SK-N-SH treated with all-trans-retinoic acid at 6 μM for 48 hours (cell line): Measurements from ENCODE around the gene GRPEL2.

ENCODE experiments used
- ARNTL ChIP-seq: fragments of 450-650 bp; formaldehyde crosslinking; IDR thresholded peaks from 2 replicates; pipeline ENCODE4 v1.5.0; 2020; ENCODE audit warnings: low read depth, mild to moderate bottlenecking, moderate library complexity, borderline replicate concordance
- GLIS3 ChIP-seq: fragments of 250-450 bp; sonication (Bioruptor Pico); IDR thresholded peaks from 2 replicates; pipeline ENCODE4 v1.5.0; 2020; ENCODE audit warnings: mild to moderate bottlenecking, moderate library complexity
- POU6F1 ChIP-seq: fragments of 250-450 bp; sonication (Bioruptor Pico); IDR thresholded peaks from 2 replicates; pipeline ENCODE4 v1.8.0; 2021; ENCODE audit warnings: low read depth, mild to moderate bottlenecking, moderate library complexity, borderline replicate concordance
- PPARA ChIP-seq: fragments of 250-450 bp; sonication (Bioruptor Pico); IDR thresholded peaks from 2 replicates; pipeline ENCODE4 v1.5.0; 2020; ENCODE audit warnings: mild to moderate bottlenecking, borderline replicate concordance
- RARB ChIP-seq: fragments of 250-450 bp; sonication (Bioruptor Pico); IDR thresholded peaks from 2 replicates; pipeline ENCODE4 v1.8.0; 2021; ENCODE audit warnings: mild to moderate bottlenecking, moderate library complexity
- TOX ChIP-seq: fragments of 250-450 bp; sonication (Bioruptor Pico); IDR thresholded peaks from 2 replicates; pipeline ENCODE4 v1.8.0; 2021; ENCODE audit warnings: mild to moderate bottlenecking, moderate library complexity, borderline replicate concordance
- ZFP30 ChIP-seq: fragments of 450-650 bp; formaldehyde crosslinking; IDR thresholded peaks from 2 replicates; pipeline ENCODE4 v1.5.0; 2022; ENCODE audit warnings: mild to moderate bottlenecking, moderate library complexity
- ZNF70 ChIP-seq: fragments of 450-650 bp; formaldehyde crosslinking; IDR thresholded peaks from 2 replicates; pipeline ENCODE4 v1.5.0; 2020; ENCODE audit warnings: mild to moderate bottlenecking, moderate library complexity
- TF ChIP-seq, protein P1 (sequence below): fragments of 250-450 bp; sonication (Bioruptor Pico); IDR thresholded peaks from 2 replicates; pipeline ENCODE4 v1.5.1; 2020; ENCODE audit warnings: low read depth, mild to moderate bottlenecking, moderate library complexity
- TF ChIP-seq, protein P2 (sequence below): fragments of 250-450 bp; sonication (Bioruptor Pico); IDR thresholded peaks from 2 replicates; pipeline ENCODE4 v1.5.1; 2021; ENCODE audit warnings: mild to moderate bottlenecking, moderate library complexity

- no peak for TF ChIP-seq PPARA (CRISPR knock-in tag)
- no peak for TF ChIP-seq ZNF70
- TF ChIP-seq ZFP30 (CRISPR knock-in tag): no peak
- TF ChIP-seq, protein P1, sequence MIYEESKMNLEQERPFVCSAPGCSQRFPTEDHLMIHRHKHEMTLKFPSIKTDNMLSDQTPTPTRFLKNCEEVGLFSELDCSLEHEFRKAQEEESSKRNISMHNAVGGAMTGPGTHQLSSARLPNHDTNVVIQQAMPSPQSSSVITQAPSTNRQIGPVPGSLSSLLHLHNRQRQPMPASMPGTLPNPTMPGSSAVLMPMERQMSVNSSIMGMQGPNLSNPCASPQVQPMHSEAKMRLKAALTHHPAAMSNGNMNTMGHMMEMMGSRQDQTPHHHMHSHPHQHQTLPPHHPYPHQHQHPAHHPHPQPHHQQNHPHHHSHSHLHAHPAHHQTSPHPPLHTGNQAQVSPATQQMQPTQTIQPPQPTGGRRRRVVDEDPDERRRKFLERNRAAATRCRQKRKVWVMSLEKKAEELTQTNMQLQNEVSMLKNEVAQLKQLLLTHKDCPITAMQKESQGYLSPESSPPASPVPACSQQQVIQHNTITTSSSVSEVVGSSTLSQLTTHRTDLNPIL (CRISPR knock-in tag): no peak
- TF ChIP-seq TOX (CRISPR knock-in tag): no peak
- TF ChIP-seq POU6F1: no peak
- TF ChIP-seq ARNTL (CRISPR knock-in tag): no peak
- TF ChIP-seq, protein P2, sequence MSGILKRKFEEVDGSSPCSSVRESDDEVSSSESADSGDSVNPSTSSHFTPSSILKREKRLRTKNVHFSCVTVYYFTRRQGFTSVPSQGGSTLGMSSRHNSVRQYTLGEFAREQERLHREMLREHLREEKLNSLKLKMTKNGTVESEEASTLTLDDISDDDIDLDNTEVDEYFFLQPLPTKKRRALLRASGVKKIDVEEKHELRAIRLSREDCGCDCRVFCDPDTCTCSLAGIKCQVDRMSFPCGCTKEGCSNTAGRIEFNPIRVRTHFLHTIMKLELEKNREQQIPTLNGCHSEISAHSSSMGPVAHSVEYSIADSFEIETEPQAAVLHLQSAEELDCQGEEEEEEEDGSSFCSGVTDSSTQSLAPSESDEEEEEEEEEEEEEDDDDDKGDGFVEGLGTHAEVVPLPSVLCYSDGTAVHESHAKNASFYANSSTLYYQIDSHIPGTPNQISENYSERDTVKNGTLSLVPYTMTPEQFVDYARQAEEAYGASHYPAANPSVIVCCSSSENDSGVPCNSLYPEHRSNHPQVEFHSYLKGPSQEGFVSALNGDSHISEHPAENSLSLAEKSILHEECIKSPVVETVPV (CRISPR knock-in tag): no peak
- TF ChIP-seq GLIS3 (CRISPR knock-in tag): no peak
- TF ChIP-seq RARB (CRISPR knock-in tag): no peak
Measured at GRCh38 chr5:149387081-149387631, 41.9 kb downstream of the GRPEL2 start.
